GM18858 (cell line): ENCODE data around the gene ZNF281.
"Not testable (repeated sequence)": the region's sequence is repeated elsewhere in the genome, so short reads cannot be mapped to it uniquely, and the experiment has no call there.

Source experiments
- ATAC-seq: cut with Tn5 transposase; IDR thresholded peaks from one replicate; pipeline ENCODE4 v1.9.1; 2021; ENCODE audit not compliant: unreplicated experiment

The ZNF281 gene, protein sequence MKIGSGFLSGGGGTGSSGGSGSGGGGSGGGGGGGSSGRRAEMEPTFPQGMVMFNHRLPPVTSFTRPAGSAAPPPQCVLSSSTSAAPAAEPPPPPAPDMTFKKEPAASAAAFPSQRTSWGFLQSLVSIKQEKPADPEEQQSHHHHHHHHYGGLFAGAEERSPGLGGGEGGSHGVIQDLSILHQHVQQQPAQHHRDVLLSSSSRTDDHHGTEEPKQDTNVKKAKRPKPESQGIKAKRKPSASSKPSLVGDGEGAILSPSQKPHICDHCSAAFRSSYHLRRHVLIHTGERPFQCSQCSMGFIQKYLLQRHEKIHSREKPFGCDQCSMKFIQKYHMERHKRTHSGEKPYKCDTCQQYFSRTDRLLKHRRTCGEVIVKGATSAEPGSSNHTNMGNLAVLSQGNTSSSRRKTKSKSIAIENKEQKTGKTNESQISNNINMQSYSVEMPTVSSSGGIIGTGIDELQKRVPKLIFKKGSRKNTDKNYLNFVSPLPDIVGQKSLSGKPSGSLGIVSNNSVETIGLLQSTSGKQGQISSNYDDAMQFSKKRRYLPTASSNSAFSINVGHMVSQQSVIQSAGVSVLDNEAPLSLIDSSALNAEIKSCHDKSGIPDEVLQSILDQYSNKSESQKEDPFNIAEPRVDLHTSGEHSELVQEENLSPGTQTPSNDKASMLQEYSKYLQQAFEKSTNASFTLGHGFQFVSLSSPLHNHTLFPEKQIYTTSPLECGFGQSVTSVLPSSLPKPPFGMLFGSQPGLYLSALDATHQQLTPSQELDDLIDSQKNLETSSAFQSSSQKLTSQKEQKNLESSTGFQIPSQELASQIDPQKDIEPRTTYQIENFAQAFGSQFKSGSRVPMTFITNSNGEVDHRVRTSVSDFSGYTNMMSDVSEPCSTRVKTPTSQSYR

GRCh38 chr1:200409761-200410565 is at the start of gene ZNF281:
ZNF281 (minus strand) TSS chr1:200410036; CDS start chr1:200409705, 331 bp downstream.
- ATAC-seq: peak; percentile 83

DNA sequence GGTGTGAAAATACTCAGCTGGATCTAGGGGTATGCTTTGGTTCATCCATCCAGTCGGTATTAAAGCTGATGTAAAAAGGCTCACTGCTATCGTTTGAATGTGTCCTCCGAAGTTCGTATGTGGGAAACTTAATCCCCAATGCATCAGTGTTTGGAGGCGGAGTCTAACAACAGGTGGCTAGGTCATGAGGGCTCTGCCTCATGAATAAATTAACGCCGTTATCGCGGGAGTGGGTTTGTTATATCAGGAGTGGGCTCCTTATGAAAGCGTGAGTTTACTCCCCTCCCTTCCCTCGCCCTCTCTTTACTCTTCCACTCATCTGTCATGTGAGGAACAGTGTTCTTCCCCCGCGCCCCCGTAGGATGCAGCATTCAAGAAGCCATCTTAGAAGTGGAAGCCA is 48.9 kb upstream of the ZNF281 start:
- ATAC-seq: no peak

DNA sequence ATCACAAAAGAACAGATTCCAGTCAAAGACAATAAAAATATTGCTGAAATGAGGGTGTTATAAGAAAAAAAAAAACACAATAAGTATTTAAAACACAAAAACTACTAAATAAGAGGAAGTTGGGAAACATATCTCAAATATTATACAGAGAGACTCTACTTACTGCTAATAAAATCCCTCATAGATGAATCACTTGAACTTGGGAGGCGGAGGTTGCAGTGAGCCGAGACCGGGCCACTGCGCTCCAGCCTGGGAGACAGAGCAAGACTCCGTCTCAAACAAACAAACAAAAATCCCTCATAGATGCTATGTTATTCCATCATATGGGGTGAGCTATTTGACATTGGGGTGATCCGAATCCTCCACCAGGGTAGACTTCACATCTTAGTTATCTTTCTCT is 48.0 kb upstream of the ZNF281 start:
- no peak for ATAC-seq

DNA sequence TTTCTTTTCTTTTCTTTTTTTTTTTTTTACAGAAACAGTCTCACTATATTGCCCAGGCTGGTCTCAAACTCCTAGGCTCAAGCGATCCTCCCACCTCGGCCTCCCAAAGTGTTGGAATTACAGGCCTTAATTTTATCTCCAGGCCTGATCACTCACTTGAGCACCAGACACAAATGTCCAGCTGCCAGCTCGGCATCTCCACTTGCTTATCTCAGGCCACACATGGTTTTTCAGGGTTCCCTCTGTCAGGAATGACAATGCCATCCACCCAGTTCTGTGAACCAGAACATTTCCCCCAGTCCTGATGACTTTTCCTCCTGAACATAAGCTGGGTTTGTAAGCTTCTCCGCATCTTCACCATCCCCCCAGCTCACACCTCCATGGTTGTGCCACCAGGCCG is 44.6 kb upstream of the ZNF281 start:
- ATAC-seq: no peak

DNA sequence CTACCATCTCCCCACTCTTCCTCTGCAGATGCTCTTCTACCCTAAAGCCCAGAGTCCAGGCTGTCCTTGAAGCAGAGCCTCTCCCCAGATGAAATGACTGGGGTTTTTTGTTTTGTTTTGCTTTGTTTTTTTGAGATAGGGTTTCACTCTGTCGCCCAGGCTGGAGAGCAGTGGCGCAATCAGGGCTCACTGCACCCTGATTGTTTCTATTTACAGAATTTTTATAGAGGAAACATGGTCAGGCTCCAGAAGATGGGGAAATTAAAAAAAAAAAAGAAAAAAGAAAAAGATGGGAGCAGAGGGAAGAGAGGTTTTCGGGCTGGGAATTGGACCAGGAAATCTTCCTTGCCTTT is 43.7 kb upstream of the ZNF281 start:
- no peak for ATAC-seq

- no peak for ATAC-seq
Measured at GRCh38 chr1:200452850-200453552, 43.2 kb upstream of the ZNF281 start.

GRCh38 chr1:200448034-200448762 is 38.4 kb upstream of the ZNF281 start:
- peak; percentile 90 for ATAC-seq

- ATAC-seq: no peak
Measured at GRCh38 chr1:200445213-200445612, 35.4 kb upstream of the ZNF281 start.

DNA sequence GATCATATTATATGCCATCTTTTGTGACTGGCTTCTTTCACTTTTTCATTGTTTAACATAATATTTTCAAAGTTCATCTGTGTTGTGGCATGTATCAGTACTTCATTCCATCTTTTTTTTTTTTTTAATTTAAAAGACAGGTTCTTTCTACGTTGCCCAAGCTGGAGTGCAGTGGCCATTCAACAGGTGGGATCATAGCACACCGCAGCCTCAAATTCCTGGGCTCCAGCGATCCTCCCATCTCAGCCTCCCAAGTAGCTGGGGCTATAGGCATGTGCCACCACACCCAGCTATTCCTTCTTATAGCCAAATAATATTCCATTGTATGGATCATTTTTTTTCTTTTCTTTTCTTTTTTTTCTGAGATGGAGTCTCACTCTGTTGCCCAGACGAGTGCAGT is 34.6 kb upstream of the ZNF281 start:
- ATAC-seq: no peak

GRCh38 chr1:200443860-200444259 is 34.0 kb upstream of the ZNF281 start:
- ATAC-seq: no peak

DNA sequence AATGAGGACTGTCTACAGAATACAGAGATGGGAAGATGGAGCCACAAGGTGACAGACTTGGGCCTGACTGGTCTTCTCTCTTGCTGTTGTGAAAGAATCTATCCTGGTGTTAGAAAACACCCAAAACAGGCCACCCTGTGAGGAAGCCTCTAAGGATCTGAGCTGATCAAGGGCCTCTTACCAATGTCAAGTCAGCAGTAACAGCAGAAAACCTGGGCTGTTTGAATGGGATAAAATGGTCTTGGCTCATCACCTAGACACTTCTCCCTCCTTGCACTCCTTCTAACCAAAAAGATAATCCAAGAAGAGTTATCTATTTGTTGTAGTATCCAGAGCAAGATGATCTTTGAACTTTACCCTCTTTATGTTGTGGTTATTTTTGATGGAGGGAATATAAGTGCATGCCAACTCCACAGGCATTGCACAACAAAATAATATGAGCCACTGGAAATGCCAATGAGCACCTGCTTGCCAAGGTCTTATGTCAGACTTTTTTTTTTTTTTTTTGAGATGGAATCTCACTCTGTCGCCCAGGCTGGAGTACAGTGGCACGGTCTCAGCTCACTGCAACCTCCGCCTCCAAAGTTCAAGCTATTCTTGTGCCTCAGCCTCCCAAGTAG is 32.8 kb upstream of the ZNF281 start:
- no peak for ATAC-seq

DNA sequence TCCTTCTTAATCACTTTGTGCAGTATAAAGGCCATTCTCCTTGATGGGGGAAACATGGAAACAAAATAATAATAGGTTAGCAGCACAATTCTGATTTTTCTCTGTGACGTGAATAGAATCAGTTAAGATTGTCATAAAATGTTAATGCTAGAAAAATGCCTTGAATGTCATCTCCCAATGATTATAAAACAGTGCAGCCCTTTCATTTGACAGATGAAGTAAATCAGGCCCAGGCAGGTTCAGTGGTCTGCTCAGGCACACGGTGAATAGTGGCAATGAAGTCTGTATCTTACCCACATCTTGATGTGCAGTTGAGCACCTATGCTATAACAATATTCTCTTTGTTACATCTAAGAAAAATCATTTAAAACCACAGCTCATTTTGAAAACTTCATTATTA is 32.2 kb upstream of the ZNF281 start:
- ATAC-seq: no peak

DNA sequence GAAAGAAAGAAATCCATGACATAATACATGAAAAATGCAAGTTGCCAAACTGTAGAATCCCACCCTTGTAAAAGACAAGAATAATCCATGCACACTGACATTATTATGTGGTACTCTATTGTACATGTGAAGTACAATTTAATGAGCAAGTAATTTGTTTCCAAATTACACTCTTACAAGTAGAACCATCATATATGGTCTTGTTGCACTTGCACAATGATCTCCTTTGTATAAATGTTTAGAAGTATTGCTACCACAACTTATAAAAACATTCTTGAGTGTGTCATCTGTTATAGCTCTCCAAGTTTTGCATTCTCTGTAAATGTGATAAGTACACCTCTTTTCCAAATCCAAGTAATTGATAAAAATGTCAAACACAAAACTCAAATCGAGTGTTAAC is 29.1 kb upstream of the ZNF281 start:
- ATAC-seq: no peak

DNA sequence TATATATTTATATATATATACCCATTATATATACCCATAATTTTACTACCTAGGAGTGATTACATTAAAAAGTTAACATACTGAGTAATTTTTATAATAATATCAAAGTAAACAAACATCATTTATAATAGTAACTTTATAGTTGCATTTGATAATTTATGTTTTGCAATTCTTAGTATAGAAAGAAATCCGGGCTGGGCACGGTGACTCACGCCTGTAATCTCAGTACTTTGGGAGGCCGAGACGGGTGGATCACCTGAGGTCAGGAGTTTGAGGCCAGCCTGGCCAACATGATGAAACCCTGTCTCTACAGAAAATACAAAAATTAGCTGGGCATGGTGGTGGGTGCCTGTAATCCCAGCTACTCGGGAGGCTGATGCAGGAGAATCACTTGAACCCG is 28.6 kb upstream of the ZNF281 start:
- ATAC-seq: not testable (repeated sequence)

- no peak for ATAC-seq
Measured at GRCh38 chr1:200437556-200438203, 27.8 kb upstream of the ZNF281 start.

GRCh38 chr1:200437088-200437487 is 27.3 kb upstream of the ZNF281 start:
- no peak for ATAC-seq

- ATAC-seq: no peak
Measured at GRCh38 chr1:200436436-200436835, 26.6 kb upstream of the ZNF281 start.

DNA sequence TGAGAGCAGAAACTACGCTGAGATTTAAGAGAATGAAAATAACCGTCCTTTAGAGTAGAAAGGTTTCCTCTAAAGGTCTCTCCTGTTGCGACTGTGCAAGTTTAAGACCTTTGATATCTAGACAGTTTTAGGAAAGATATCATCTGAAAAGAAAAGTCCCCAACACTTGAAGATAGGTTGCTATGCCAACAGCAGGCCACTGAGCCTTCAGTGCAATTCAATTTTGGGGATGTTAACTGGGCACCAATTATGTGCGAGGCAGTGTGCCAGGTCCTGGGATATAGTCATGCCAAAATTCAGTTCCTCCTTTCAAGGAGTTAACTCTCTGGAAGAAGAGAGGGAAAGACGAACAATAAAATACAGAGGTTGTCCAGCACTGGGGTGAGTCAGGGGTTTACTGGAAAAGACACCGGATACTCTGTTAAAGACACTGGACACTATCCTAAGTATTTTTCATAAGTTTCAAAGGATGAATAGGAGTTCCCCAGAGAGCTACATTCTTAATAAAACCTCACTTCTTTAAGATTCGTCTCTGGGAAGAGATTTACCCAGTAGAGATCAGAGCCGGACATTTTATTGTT is 25.5 kb upstream of the ZNF281 start:
- ATAC-seq: no peak

- no peak for ATAC-seq
Measured at GRCh38 chr1:200433586-200433985, 23.8 kb upstream of the ZNF281 start.
